Pancreas (tissue), 10 donors: ENCODE data around the gene FGD3. TPM values are rescaled to one million over a fixed set of nuclear protein-coding genes. Genes with fewer than 3 reads are reported as not detected.
A peak's percentile ranks its signal among the peaks of the same experiment; 100 is the strongest.

Source experiments
- ATAC-seq, 4 donors: fragments of 200-7000 bp; cut with Tn5 transposase; one replicate each; pipeline versions ENCODE4 v1.8.0 to v1.9.1; 2020; ENCODE audit warnings: mild to moderate bottlenecking in 4 of 4, moderate library complexity in 4 of 4
- DNase-seq, 6 donors: peaks; one replicate each; pipeline ENCODE4 v3.0.0-alpha.2; 2020
- FAIRE-seq: peaks from 2 replicates; lab custom pipeline; 2012; peaks lifted over from hg19 to GRCh38; lab: Jason Lieb, UNC
- H3K27ac ChIP-seq, 4 donors: fragments of 200-600 bp; sonication (generic); 1 replicate in 3 of 4; 2 replicates in 1 of 4; pipeline versions ENCODE4 v1.5.0 to v1.8.0; 2020
- H3K27me3 ChIP-seq, 4 donors: fragments of 200-600 bp; one replicate each; pipeline ENCODE4 v1.8.0; 2021
- H3K36me3 ChIP-seq, 3 donors: fragments of 200-600 bp; sonication (generic) in 1 of 3; one replicate each; pipeline versions ENCODE4 v1.5.0 to v1.8.0; 2020 to 2021
- H3K4me1 ChIP-seq, 3 donors: fragments of 200-600 bp; one replicate each; pipeline ENCODE4 v1.8.0; 2021
- H3K4me3 ChIP-seq, 4 donors: fragments of 200-600 bp; sonication (generic) in 2 of 4; one replicate each; pipeline versions ENCODE4 v1.5.0 to v1.8.0; 2020 to 2021
- H3K9me3 ChIP-seq, 4 donors: fragments of 200-600 bp; one replicate each; pipeline ENCODE4 v1.8.0; 2021
- WGBS, 2 donors: extraction: QIAGEN DNeasy Blood & Tissue Kit; methylation state at CpG; one replicate each; pipeline ENCODE4 v1.1.7; 2013; 5-methylcytosine and 5-hydroxymethylcytosine counted together
- intact Hi-C, 3 donors: fragments of 100-400 bp; cut with DNase I; formaldehyde crosslinking; loops; one replicate each; pipeline versions ENCODE4 v1.11.1 to v1.14.2; 2022
- polyA plus RNA-seq, 2 donors: library from polyadenylated mRNA; stranded (reverse); fragments of 200-250 nt; gene quantifications; one replicate each; pipeline ENCODE4 v1.2.3, GENCODE V29; 2013
- total RNA-seq, 6 donors: library from RNA; stranded (reverse); fragmentation: NEBNext Ultra II Directional in 4 of 6; extraction: Animal tissue kit (Norgen Biotek cat#: 25700) in 4 of 6; gene quantifications; one replicate each; pipeline versions ENCODE4 v1.2.1 to v1.2.4, GENCODE V29; 2021 to 2023
- TF ChIP-seq, protein P1 (sequence below), 4 donors: fragments of 200-600 bp; sonication (generic) in 3 of 4; IDR thresholded peaks; one replicate each; pipeline versions ENCODE4 v1.5.0 to v1.8.0; 2021; ENCODE audit warnings: antibody characterized with exemption in 4 of 4
- donor health status: healthy with polysubstance abuse.
- donor health status: DM: no; HTN: no; CAD: no; lungs with moderate emphysema.
- donor health status: DM: no; HTN: no; CAD: no.
- donor health status: control.
- donor health status: control.
- donor health status: Bipolar disorder and iron deficiency.
- donor health status: DM: yes; HTN: yes; CAD: no.
- donor health status: DM: no; HTN: no; CAD: no.
- donor health status: DM: no; HTN: no; CAD: no.
- donor health status: DM: yes; HTN: yes; CAD: no.

The FGD3 gene
- total and polyA plus RNA-seq, 8 donors = 5.0 to 27.7 (median 7.8) TPM

DNA sequence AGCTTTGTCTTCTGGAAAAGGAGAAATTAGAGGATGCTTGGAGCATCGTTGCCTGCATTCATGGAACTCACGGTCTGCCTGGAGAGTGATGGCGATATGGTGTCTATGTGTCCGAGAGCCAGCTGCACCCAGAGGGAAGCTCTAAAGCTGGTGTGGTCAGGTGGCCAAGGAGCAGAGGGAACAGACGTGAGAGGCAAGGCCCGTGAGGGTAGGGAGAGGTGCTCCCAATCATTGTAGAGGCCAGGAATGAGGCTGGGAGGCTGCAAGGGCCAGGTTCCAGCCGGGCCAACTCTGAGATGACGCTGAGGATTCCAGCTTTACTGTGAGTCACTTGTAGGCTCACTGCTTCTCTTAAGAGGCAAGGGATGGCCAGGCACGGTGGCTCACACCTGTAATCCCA, 7.6 kb downstream of the FGD3 start:
- Histone ChIP-seq H3K27me3 (no peaks in the 10 kb centered on the region), H3K4me1 (no peaks in the 10 kb centered on the region), H3K27ac (no peak overlapping the region), H3K9me3 (no peaks in the 10 kb centered on the region), H3K4me3 (no peak overlapping the region), H3K36me3 (no peaks in the 10 kb centered on the region)
- no peak for DNase-seq
- ATAC-seq = no peak
- intact Hi-C loops = no loop called here
- FAIRE-seq = no peak
- TF ChIP-seq, protein P1, sequence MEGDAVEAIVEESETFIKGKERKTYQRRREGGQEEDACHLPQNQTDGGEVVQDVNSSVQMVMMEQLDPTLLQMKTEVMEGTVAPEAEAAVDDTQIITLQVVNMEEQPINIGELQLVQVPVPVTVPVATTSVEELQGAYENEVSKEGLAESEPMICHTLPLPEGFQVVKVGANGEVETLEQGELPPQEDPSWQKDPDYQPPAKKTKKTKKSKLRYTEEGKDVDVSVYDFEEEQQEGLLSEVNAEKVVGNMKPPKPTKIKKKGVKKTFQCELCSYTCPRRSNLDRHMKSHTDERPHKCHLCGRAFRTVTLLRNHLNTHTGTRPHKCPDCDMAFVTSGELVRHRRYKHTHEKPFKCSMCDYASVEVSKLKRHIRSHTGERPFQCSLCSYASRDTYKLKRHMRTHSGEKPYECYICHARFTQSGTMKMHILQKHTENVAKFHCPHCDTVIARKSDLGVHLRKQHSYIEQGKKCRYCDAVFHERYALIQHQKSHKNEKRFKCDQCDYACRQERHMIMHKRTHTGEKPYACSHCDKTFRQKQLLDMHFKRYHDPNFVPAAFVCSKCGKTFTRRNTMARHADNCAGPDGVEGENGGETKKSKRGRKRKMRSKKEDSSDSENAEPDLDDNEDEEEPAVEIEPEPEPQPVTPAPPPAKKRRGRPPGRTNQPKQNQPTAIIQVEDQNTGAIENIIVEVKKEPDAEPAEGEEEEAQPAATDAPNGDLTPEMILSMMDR (IDR thresholded peaks at IDR 0.05) = no peak
- 77 to 80% methylated on average over 9 of the region's 9 CpGs for WGBS, 2 donors

DNA sequence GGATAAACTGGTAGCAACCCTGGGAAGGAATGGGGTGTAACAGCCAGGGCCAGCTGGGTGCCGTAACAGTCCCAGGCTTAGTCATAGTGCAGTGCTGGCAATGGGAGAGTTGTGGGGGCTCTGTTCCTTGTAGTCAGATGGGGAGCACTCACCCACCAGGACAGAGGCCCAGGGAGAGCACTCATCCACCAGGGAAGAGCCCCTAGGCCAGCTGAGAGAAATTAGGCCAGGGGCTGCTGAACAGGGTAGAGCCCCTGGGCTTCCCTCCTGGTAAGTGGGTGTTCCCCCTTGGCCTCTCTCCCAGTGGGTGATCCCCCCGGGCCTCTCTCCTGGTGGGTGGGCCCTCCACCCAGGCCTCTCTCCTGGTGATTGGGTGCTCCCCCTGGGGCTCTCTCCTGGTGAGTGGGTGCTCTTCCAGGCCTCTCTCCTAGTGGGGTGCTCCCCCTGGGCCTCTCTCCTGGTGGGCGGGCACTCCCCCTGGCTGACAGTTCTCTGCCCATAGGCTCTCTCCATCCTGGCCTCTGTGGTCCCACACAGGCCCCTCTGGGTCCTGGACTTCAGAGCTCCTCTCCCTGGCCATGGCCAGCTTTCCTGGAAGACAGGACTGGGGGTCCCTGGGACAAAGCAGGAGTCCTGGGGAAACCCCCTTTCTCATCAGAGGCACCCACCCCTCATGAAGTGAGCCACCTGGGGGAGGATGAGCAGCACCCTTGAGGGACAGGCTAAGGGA, 13.4 kb downstream of the FGD3 start:
- no peaks in the 10 kb centered on the region for H3K27me3 ChIP-seq
- DNase-seq (no peak), FAIRE-seq (no peak), ATAC-seq (no peak)
- no peak overlapping the region for H3K27ac ChIP-seq
- TF ChIP-seq, protein P1 (IDR thresholded peaks at IDR 0.05) = no peak
- 75 to 85% methylated on average over 3 of the region's 3 CpGs for WGBS, 2 donors
- intact Hi-C loops = no loop called here
- H3K36me3 ChIP-seq = no peaks in the 10 kb centered on the region
- peaks cover 0 to 5% (median 0%) of the 10 kb centered on the region in 3 donors for H3K4me1 ChIP-seq
- no peaks in the 10 kb centered on the region for H3K9me3 ChIP-seq
- no peak overlapping the region for H3K4me3 ChIP-seq

DNA sequence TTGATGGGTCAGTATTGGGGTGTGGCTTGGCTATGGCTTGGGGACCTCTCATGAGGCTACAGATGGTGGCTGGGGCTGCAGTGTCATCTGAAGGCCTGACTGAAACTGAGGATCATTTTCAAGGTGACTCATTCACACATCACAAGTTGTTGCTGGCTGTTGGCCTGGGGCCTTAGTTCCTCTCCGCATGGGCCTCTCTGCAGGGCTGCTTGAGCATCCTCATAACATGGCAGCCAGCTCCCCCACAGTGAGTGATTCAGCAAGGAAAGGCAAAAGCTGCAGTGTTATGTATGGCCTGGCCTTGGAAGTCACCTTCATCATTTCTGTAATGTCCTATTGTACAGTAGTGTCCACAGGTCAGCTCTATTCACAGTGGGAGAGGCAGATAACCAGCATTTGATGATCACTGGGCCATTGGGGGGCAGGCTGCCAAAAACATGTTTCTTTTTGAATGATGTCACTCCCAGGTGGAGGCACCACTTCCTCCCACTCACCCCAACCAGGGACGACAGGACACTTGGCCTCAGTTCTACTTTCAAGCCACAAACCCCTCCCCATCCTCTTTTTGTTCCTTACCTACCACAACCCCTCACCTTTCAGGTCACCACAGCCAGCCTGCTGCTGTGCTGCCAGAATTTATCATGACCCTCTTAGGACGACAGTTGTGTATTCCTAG, 14.4 kb downstream of the FGD3 start:
- 76 to 80% methylated on average over 3 of the region's 3 CpGs for WGBS, 2 donors
- TF ChIP-seq, protein P1 (IDR thresholded peaks at IDR 0.05) = no peak
- H3K4me1 ChIP-seq = peaks cover 0 to 5% (median 0%) of the 10 kb centered on the region in 3 donors
- FAIRE-seq (no peak), DNase-seq (no peak), ATAC-seq (no peak)
- no peak overlapping the region for H3K4me3 ChIP-seq
- H3K36me3 ChIP-seq = no peaks in the 10 kb centered on the region
- no peak overlapping the region for H3K27ac ChIP-seq
- H3K27me3 ChIP-seq = no peaks in the 10 kb centered on the region
- intact Hi-C loops = no loop called here
- no peaks in the 10 kb centered on the region for H3K9me3 ChIP-seq

DNA sequence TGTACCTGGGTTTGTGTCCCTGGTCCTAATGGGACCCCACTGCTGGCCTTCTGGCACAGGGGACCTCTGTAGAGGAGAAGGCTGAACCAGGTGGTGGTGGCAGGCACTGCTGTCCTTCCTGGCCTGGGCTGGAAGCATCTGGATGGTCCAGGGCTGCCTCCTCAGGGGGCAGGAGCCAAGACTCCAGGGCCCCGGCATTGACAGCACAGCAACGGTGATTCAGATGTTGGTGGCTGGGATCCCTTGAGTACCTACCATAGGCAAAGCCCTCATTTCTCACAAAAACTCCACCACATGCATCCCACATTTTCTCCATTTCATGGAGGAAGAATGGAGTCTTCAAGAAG, 15.0 kb downstream of the FGD3 start:
- intact Hi-C loops = no loop called here
- FAIRE-seq = no peak
- no peaks in the 10 kb centered on the region for H3K36me3 ChIP-seq
- 95 to 97% methylated on average over 2 of the region's 2 CpGs for WGBS, 2 donors
- no peak for ATAC-seq
- H3K9me3 ChIP-seq = no peaks in the 10 kb centered on the region
- no peak overlapping the region for H3K4me3 ChIP-seq
- no peak overlapping the region for H3K27ac ChIP-seq
- H3K4me1 ChIP-seq = peaks cover 0 to 5% (median 0%) of the 10 kb centered on the region in 3 donors
- no peaks in the 10 kb centered on the region for H3K27me3 ChIP-seq
- TF ChIP-seq, protein P1 (IDR thresholded peaks at IDR 0.05) = no peak
- DNase-seq = no peak

DNA sequence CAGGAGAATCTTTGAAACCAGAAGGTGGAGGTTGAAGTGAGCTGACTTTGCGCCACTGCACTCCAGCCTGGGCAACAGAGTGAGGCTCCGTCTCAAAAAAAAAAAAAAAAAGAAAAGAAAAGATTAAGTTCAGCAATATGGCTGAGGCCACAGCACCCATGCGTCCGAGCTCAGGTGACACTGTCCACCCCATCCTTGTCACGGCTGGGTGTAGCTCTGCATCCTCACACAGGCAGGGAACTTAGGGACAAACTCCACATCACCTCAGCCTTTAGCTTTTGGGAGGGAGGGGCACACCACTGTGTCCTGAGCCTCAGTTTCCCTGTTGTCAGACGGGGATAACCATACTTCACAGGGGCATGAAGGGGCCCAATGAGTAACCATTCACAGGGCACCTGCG, 15.5 kb downstream of the FGD3 start:
- H3K4me3 ChIP-seq = no peak overlapping the region
- DNase-seq (no peak), FAIRE-seq (no peak), ATAC-seq (no peak)
- TF ChIP-seq, protein P1 (IDR thresholded peaks at IDR 0.05) = no peak
- peak overlapping the region in 1 of 4 donors; percentile 84 for H3K27ac ChIP-seq
- no peaks in the 10 kb centered on the region for H3K36me3 ChIP-seq
- WGBS, 2 donors = 87 to 96% methylated on average over 7 of the region's 7 CpGs
- no peaks in the 10 kb centered on the region for H3K27me3 ChIP-seq
- intact Hi-C loops = no loop called here
- H3K4me1 ChIP-seq = peaks cover 0 to 5% (median 0%) of the 10 kb centered on the region in 3 donors
- H3K9me3 ChIP-seq = no peaks in the 10 kb centered on the region
